HepG2 (cell line): Measurements from ENCODE around the gene PHLPP2. TPM values are rescaled to one million over a fixed set of nuclear protein-coding genes. Genes with fewer than 3 reads are reported as not detected.

ENCODE experiments used
- ATAC-seq: fragments of 200-7000 bp; cut with Tn5 transposase; 3 replicates; pipeline ENCODE4 v1.9.1; 2020; ENCODE audit warnings: mild to moderate bottlenecking, moderate library complexity
- BruUV-seq: library from RNA; stranded (reverse); fragments of 400-500 nt; replicated peaks from 2 replicates; lab custom pipeline; 2021; lab: Mats Ljungman, UMichigan
- CTCF ChIA-PET: fragments of 300-600 bp; formaldehyde crosslinking; extraction: SDS; loops from one replicate; lab custom pipeline; 2021; ENCODE audit warnings: low total read pairs, inconsistent platforms, low intra/inter-chr PET ratio; lab: Yijun Ruan, JAX
- POLR2A ChIA-PET: fragments of 350-600 bp; sonication (Branson Sonifier 250); formaldehyde crosslinking; loops from one replicate; lab custom pipeline; 2020; ENCODE audit warnings: antibody characterized with exemption, inconsistent platforms; lab: Yijun Ruan, JAX
- DNase-seq: peaks from one replicate; pipeline ENCODE4 v3.0.0-alpha.2; 2015; ENCODE audit warnings: low spot score
- FAIRE-seq: peaks from 3 replicates; lab custom pipeline; 2011; peaks lifted over from hg19 to GRCh38; lab: Jason Lieb, UNC
- H2AFZ ChIP-seq: one replicate; pipeline ENCODE4 v1.6.1; 2011; ENCODE audit warnings: low read length, inconsistent platforms
- H3K27ac ChIP-seq: fragments of 300-600 bp; 3 replicates; pipeline ENCODE4 v1.8.0; 2011; ENCODE audit warnings: mixed run types, mild to moderate bottlenecking, mixed read lengths, low read length, inconsistent platforms; ENCODE audit not compliant: insufficient read depth; ENCODE audit errors: extremely low read length
- H3K27me3 ChIP-seq, 2 experiments: fragments of 200-600 bp in 1 of 2; 2 replicates in 1 of 2; 3 replicates in 1 of 2; pipeline versions ENCODE4 v1.6.0 to v1.8.0; 2011; ENCODE audit warnings: low read length in 2 of 2, mild to moderate bottlenecking in 2 of 2, moderate library complexity in 2 of 2, inconsistent platforms in 1 of 2; ENCODE audit not compliant: insufficient read depth in 2 of 2, control insufficient read depth in 1 of 2
- H3K36me3 ChIP-seq, 2 experiments: fragments of 200-600 bp in 1 of 2; replicated peaks in 1 of 2; 2 replicates in 1 of 2; 3 replicates in 1 of 2; pipeline versions ENCODE4 v1.5.1 to v1.8.0; 2011; ENCODE audit warnings: low read length in 2 of 2, inconsistent platforms in 1 of 2; ENCODE audit not compliant: insufficient read depth in 2 of 2, control insufficient read depth in 1 of 2
- H3K4me1 ChIP-seq: 2 replicates; pipeline ENCODE4 v1.5.1; 2012; ENCODE audit warnings: low read length, inconsistent platforms; ENCODE audit not compliant: insufficient read depth
- H3K4me2 ChIP-seq: 2 replicates; pipeline ENCODE4 v1.6.0; 2011; ENCODE audit warnings: low read depth, low read length, inconsistent platforms
- H3K4me3 ChIP-seq, 3 experiments: fragments of 200-600 bp in 1 of 3; sonication (generic), shearing (Covaris generic) in 1 of 3; replicated peaks in 1 of 3; 2 replicates each; pipeline ENCODE4 v1.5.1; 2011 to 2016; ENCODE audit warnings: low read length in 3 of 3, inconsistent platforms in 2 of 3, low read depth in 2 of 3, mild to moderate bottlenecking in 2 of 3, control low read depth in 1 of 3, mixed read lengths in 1 of 3; ENCODE audit not compliant: insufficient read depth in 1 of 3
- H3K79me2 ChIP-seq: one replicate; pipeline ENCODE4 v1.6.1; 2011; ENCODE audit warnings: low read length, inconsistent platforms; ENCODE audit not compliant: insufficient read depth
- H3K9ac ChIP-seq: 2 replicates; pipeline ENCODE4 v1.6.0; 2011; ENCODE audit warnings: mild to moderate bottlenecking, low read depth, low read length, inconsistent platforms; ENCODE audit not compliant: insufficient read depth
- H3K9me3 ChIP-seq: 2 replicates; pipeline ENCODE4 v1.5.1; 2012; ENCODE audit warnings: mild to moderate bottlenecking, low read length
- H4K20me1 ChIP-seq: 2 replicates; pipeline ENCODE4 v1.6.0; 2011; ENCODE audit warnings: inconsistent platforms, mild to moderate bottlenecking, low read length, moderate library complexity; ENCODE audit not compliant: insufficient read depth
- ATF1 ChIP-seq: IDR thresholded peaks from 2 replicates; pipeline ENCODE4 v1.6.1; 2016; ENCODE audit warnings: mild to moderate bottlenecking, control low read depth
- CAMTA2 ChIP-seq: sonication (generic); formaldehyde crosslinking; IDR thresholded peaks from 2 replicates; pipeline ENCODE4 v1.4.0; 2020; ENCODE audit warnings: mild to moderate bottlenecking, missing genetic modification reagents, borderline replicate concordance
- CSRNP1 ChIP-seq: sonication (generic); formaldehyde crosslinking; IDR thresholded peaks from 2 replicates; pipeline ENCODE4 v1.8.1; 2023; ENCODE audit warnings: mild to moderate bottlenecking, missing genetic modification reagents
- CTCF ChIP-seq: sonication (generic); formaldehyde crosslinking; IDR thresholded peaks from 2 replicates; pipeline ENCODE4 v1.5.0; 2020; ENCODE audit warnings: mild to moderate bottlenecking, missing genetic modification reagents, moderate library complexity
- JDP2 ChIP-seq: sonication (generic); formaldehyde crosslinking; IDR thresholded peaks from 2 replicates; pipeline ENCODE4 v1.8.1; 2022; ENCODE audit warnings: missing genetic modification reagents, borderline replicate concordance
- KDM1A ChIP-seq: IDR thresholded peaks from 2 replicates; pipeline ENCODE4 v1.6.1; 2016; ENCODE audit warnings: missing compliant biosample characterization
- KDM6A ChIP-seq: IDR thresholded peaks from 2 replicates; pipeline ENCODE4 v1.6.1; 2016; ENCODE audit warnings: low read depth
- MIER3 ChIP-seq: IDR thresholded peaks from 2 replicates; pipeline ENCODE4 v1.6.1; 2016; ENCODE audit warnings: missing compliant biosample characterization, borderline replicate concordance
- SMYD3 ChIP-seq: sonication (generic); formaldehyde crosslinking; IDR thresholded peaks from 2 replicates; pipeline ENCODE4 v1.8.1; 2023; ENCODE audit warnings: mild to moderate bottlenecking, missing genetic modification reagents
- SP2 ChIP-seq: sonication (generic); formaldehyde crosslinking; IDR thresholded peaks from 2 replicates; pipeline ENCODE4 v1.5.1; 2020; ENCODE audit warnings: mild to moderate bottlenecking, missing genetic modification reagents
- TAF1 ChIP-seq: sonication (generic); formaldehyde crosslinking; IDR thresholded peaks from 2 replicates; pipeline ENCODE4 v1.4.0; 2020; ENCODE audit warnings: missing genetic modification reagents
- TEAD3 ChIP-seq: optimal IDR thresholded peaks from 2 replicates; pipeline ENCODE3; 2016; ENCODE audit warnings: borderline replicate concordance
- ZFX ChIP-seq: sonication (generic); formaldehyde crosslinking; IDR thresholded peaks from 2 replicates; pipeline ENCODE4 v1.4.0; 2020; ENCODE audit warnings: mild to moderate bottlenecking, low read depth, missing genetic modification reagents, moderate library complexity
- ZNF234 ChIP-seq: sonication (generic); formaldehyde crosslinking; conservative IDR thresholded peaks from 2 replicates; pipeline ENCODE4 v1.5.1; 2020; ENCODE audit warnings: mild to moderate bottlenecking, missing genetic modification reagents
- ZNF282 ChIP-seq: fragments of 450-650 bp; IDR thresholded peaks from 2 replicates; pipeline ENCODE4 v1.6.1; 2018; ENCODE audit not compliant: partially characterized antibody
- ZNF335 ChIP-seq: sonication (generic); formaldehyde crosslinking; IDR thresholded peaks from 2 replicates; pipeline ENCODE4 v1.4.0; 2020; ENCODE audit warnings: missing genetic modification reagents
- ZNF501 ChIP-seq: sonication (generic); formaldehyde crosslinking; IDR thresholded peaks from 2 replicates; pipeline ENCODE4 v1.5.1; 2020; ENCODE audit warnings: mild to moderate bottlenecking, moderate library complexity, missing genetic modification reagents
- ZNF788 ChIP-seq: sonication (generic); formaldehyde crosslinking; IDR thresholded peaks from 2 replicates; pipeline ENCODE4 v1.5.0; 2020; ENCODE audit warnings: mild to moderate bottlenecking, missing genetic modification reagents, borderline replicate concordance
- ZUFSP ChIP-seq: sonication (generic); formaldehyde crosslinking; IDR thresholded peaks from 2 replicates; pipeline ENCODE4 v1.9.0; 2021; ENCODE audit warnings: missing genetic modification reagents, mild to moderate bottlenecking, borderline replicate concordance
- WGBS: methylation state at CpG from one replicate; pipeline ENCODE4 v1.1.6; 2017; ENCODE audit warnings: low lambda C conversion rate; 5-methylcytosine and 5-hydroxymethylcytosine counted together
- in situ Hi-C: cut with HindIII; loops from 2 replicates; pipeline ENCODE4 v1.10.0; 2017; ENCODE audit warnings: low pct_unique_long_range_greater_than_20kb; ENCODE audit not compliant: extremely low pct_ligation_motif_present
- intact Hi-C: fragments of 100-400 bp; cut with micrococcal nuclease; formaldehyde crosslinking; loops from one replicate; pipeline ENCODE4 v1.10.0; 2022; ENCODE audit not compliant: unreplicated experiment
- polyA plus RNA-seq, 8 experiments: library from polyadenylated mRNA; depleted of rRNA in 3 of 8; stranded (reverse) in 7 of 8; unstranded in 1 of 8; fragments of >200 nt; fragmentation: Illumina TruSeq in 4 of 8; extraction: Trizol in 4 of 8; gene quantifications; 2 replicates each; pipeline versions ENCODE4 v1.2.1 to v1.2.3, GENCODE V29; 2011 to 2016; ENCODE audit warnings: low read depth in 4 of 8, missing spikeins in 1 of 8, mixed read lengths in 1 of 8; ENCODE audit not compliant: insufficient read depth in 1 of 8
- total RNA-seq, 5 experiments: library from RNA; depleted of rRNA; stranded (reverse); fragments of >200 nt; fragmentation: Illumina TruSeq; extraction: Trizol; gene quantifications; 2 replicates each; pipeline ENCODE4 v1.2.3, GENCODE V29; 2016; ENCODE audit warnings: low read depth in 1 of 5

Gene PHLPP2
- total and polyA plus RNA-seq, 2 of the 13 experiments (the other 11 are each of a cell fraction or from before 2014, with no cell fraction given), result 8.9 TPM

DNA sequence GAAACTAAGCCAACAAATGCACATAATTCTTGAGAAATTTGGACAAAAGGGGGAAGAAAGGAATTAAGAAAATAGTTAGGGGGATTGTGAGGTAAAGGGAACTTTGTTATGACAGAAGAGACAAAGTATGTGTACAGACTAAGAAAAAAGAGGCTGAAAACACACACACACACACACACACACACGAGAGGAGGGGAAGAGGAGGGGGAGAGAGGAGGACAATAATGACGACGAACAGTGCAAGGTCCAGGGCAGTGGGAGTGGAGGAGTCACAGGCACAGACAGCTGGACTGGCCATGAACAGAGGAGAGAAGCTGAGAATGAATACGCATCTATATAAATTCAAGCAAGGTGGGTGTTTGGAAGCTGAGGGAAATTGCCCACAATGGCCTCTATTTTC, 54.0 kb downstream of the PHLPP2 start (continued):
- TF ChIP-seq ZUFSP, result no peak
- peak; percentile 79; the same call in 1 of the 2 replicates for TF ChIP-seq ZNF788 (CRISPR knock-in tag)

GRCh38 chr16:71669926-71670536, 54.5 kb downstream of the PHLPP2 start:
- CTCF ChIA-PET, result interaction anchor here (1.3 kb wide), 1 partner anchor 76 kb away, joined by 3 read pairs; no protein-coding TSS in a partner anchor
- H3K27me3 ChIP-seq, result no peaks in the 10 kb centered on the region
- no peaks in the 10 kb centered on the region for H4K20me1 ChIP-seq
- no peaks in the 10 kb centered on the region for H3K9me3 ChIP-seq
- POLR2A ChIA-PET, result interaction anchor here (1.0 to 1.9 kb wide), 6 partner anchors 10 to 292 kb away, joined by 3 to 8 read pairs (median 4); partner anchors contain the start of genes AP1G1, ZNF23 and ZNF821
- intact Hi-C loops, result loop anchor here (5.0 kb wide), 1 partner anchor 52 kb away; the partner anchor contains the start of gene PHLPP2
- H3K4me1 ChIP-seq, result peaks cover 60% of the 10 kb centered on the region
- peak overlapping the region; percentile 46; the same call in 1 of the 2 replicates for H3K9ac ChIP-seq
- 85% methylated on average over 6 of the region's 6 CpGs for WGBS
- DNase-seq (no peak), FAIRE-seq (no peak), ATAC-seq (peak; percentile 18)
- H3K4me3 ChIP-seq, result no peak overlapping the region
- no peaks in the 10 kb centered on the region for H3K79me2 ChIP-seq
- H3K36me3 ChIP-seq, result peaks cover 6 to 22% of the 10 kb centered on the region in 2 experiments
- H3K4me2 ChIP-seq, result peak overlapping the region; percentile 72
- no TSS peak for BruUV-seq
- H3K27ac ChIP-seq, result peak overlapping the region; percentile 57
- in situ Hi-C loops, result no loop called here
- no peak overlapping the region for H2AFZ ChIP-seq
- TF ChIP-seq ATF1 (CRISPR knock-in tag), result peak; percentile 40; the same call in 1 of the 2 replicates
- TF ChIP-seq ZNF282, result no peak
- peak; percentile 53 for TF ChIP-seq ZNF501
- TF ChIP-seq TAF1, result no peak
- TF ChIP-seq SP2, result peak; percentile 36; the same call in 1 of the 2 replicates
- TF ChIP-seq CTCF (CRISPR knock-in tag), result peak; percentile 36
- peak; percentile 98 for TF ChIP-seq TEAD3 (CRISPR knock-in tag)
- TF ChIP-seq KDM6A (CRISPR knock-in tag), result 0 out of 2 replicates have a peak, but pooled peaks have one; percentile 7
- peak; percentile 13; the same call in 1 of the 2 replicates for TF ChIP-seq ZFX
- no peak for TF ChIP-seq MIER3
- TF ChIP-seq CSRNP1, result peak; percentile 38; the same call in 1 of the 2 replicates
- no peak for TF ChIP-seq JDP2
- TF ChIP-seq SMYD3, result 0 out of 2 replicates have a peak, but pooled peaks have one; percentile 73
- TF ChIP-seq CAMTA2 (CRISPR knock-in tag), result no peak
- no peak for TF ChIP-seq KDM1A (CRISPR knock-in tag)
- TF ChIP-seq ZNF234, result 0 out of 2 replicates have a peak, but pooled peaks have one; percentile 53
- TF ChIP-seq ZNF335 (CRISPR knock-in tag), result no peak
